Measurements from ENCODE around the gene DCX. TPM values are rescaled to one million over a fixed set of nuclear protein-coding genes. Genes with fewer than 3 reads are reported as not detected.
A peak's percentile ranks its signal among the peaks of the same experiment; 100 is the strongest.

The DCX gene
- total and polyA plus RNA-seq, 2 donors (not counting 1 experiment from before 2014, with no cell fraction given) = not detected

GRCh38 chrX:111259559-111259958 lies 152.4 kb downstream of the DCX start:
- H3K27ac ChIP-seq (ENCODE audit: insufficient read depth, low read length) = no peak overlapping the region
- no peaks in the 10 kb centered on the region for H3K9me3 ChIP-seq (ENCODE audit: control insufficient read depth, insufficient read depth, low read depth, low read length)
- H3K27me3 ChIP-seq (ENCODE audit: control insufficient read depth, insufficient read depth, low read length) = no peaks in the 10 kb centered on the region
- no peak overlapping the region for H3K4me2 ChIP-seq (ENCODE audit: extremely low read depth, insufficient read depth, low read length)
- no peak for TF ChIP-seq EZH2 (IDR thresholded peaks at IDR 0.05; ENCODE audit: low read length, missing control alignments)
- no peak for TF ChIP-seq CTCF (conservative IDR thresholded peaks at IDR 0.05 in 1 of 2, IDR thresholded peaks at IDR 0.05 in 1 of 2; ENCODE audit: low read depth in 1 of 2, low read length in 2 of 2)
- no peak for DNase-seq (ENCODE audit: low read depth in 2 of 2)
- H3K4me3 ChIP-seq (replicated peaks in 1 of 4; ENCODE audit: control extremely low read depth in 1 of 4, insufficient read depth in 1 of 4, low read depth in 3 of 4, low read length in 4 of 4) = no peak overlapping the region
- no peaks in the 10 kb centered on the region for H3K4me1 ChIP-seq (ENCODE audit: control insufficient read depth, extremely low read depth, insufficient read depth, low read length)
- no peaks in the 10 kb centered on the region for H4K20me1 ChIP-seq (ENCODE audit: control insufficient read depth, extremely low read depth, insufficient read depth, low read length)
- no peaks in the 10 kb centered on the region for H3K36me3 ChIP-seq (ENCODE audit: control insufficient read depth, insufficient read depth, low read length)
- H3K79me2 ChIP-seq (ENCODE audit: control insufficient read depth, insufficient read depth, low read length) = no peaks in the 10 kb centered on the region
- no peak overlapping the region for H2AFZ ChIP-seq (ENCODE audit: low read length)
- H3K9ac ChIP-seq (ENCODE audit: insufficient read depth, low read length) = no peak overlapping the region

- no peaks in the 10 kb centered on the region for H3K27me3 ChIP-seq (ENCODE audit: control insufficient read depth, insufficient read depth, low read length)
- TF ChIP-seq CTCF (conservative IDR thresholded peaks at IDR 0.05 in 1 of 2, IDR thresholded peaks at IDR 0.05 in 1 of 2; ENCODE audit: low read depth in 1 of 2, low read length in 2 of 2) (no peak), EZH2 (IDR thresholded peaks at IDR 0.05; ENCODE audit: low read length, missing control alignments) (no peak)
Measured at GRCh38 chrX:111257733-111258132, 154.3 kb downstream of the DCX start.

GRCh38 chrX:111254896-111255693 lies 156.9 kb downstream of the DCX start:
- peak in 1 of 2 donors; percentile 26 for DNase-seq (ENCODE audit: low read depth in 2 of 2)
- Histone ChIP-seq H3K27me3 (ENCODE audit: control insufficient read depth, insufficient read depth, low read length) (no peaks in the 10 kb centered on the region), H3K27ac (ENCODE audit: insufficient read depth, low read length) (no peak overlapping the region), H3K9ac (ENCODE audit: insufficient read depth, low read length) (no peak overlapping the region), H3K79me2 (ENCODE audit: control insufficient read depth, insufficient read depth, low read length) (no peaks in the 10 kb centered on the region), H3K9me3 (ENCODE audit: control insufficient read depth, insufficient read depth, low read depth, low read length) (no peaks in the 10 kb centered on the region), H3K36me3 (ENCODE audit: control insufficient read depth, insufficient read depth, low read length) (no peaks in the 10 kb centered on the region), H3K4me1 (ENCODE audit: control insufficient read depth, extremely low read depth, insufficient read depth, low read length) (no peaks in the 10 kb centered on the region), H3K4me2 (ENCODE audit: extremely low read depth, insufficient read depth, low read length) (no peak overlapping the region), H4K20me1 (ENCODE audit: control insufficient read depth, extremely low read depth, insufficient read depth, low read length) (no peaks in the 10 kb centered on the region), H3K4me3 (replicated peaks in 1 of 4; ENCODE audit: control extremely low read depth in 1 of 4, insufficient read depth in 1 of 4, low read depth in 3 of 4, low read length in 4 of 4) (no peak overlapping the region), H2AFZ (ENCODE audit: low read length) (no peak overlapping the region)
- TF ChIP-seq EZH2 (IDR thresholded peaks at IDR 0.05; ENCODE audit: low read length, missing control alignments) (no peak), CTCF (conservative IDR thresholded peaks at IDR 0.05 in 1 of 2, IDR thresholded peaks at IDR 0.05 in 1 of 2; ENCODE audit: low read depth in 1 of 2, low read length in 2 of 2) (no peak)

More at GRCh38 chrX:111257733-111258132, 154.3 kb downstream of the DCX start:
- Histone ChIP-seq H3K9me3 (ENCODE audit: control insufficient read depth, insufficient read depth, low read depth, low read length) (no peaks in the 10 kb centered on the region), H4K20me1 (ENCODE audit: control insufficient read depth, extremely low read depth, insufficient read depth, low read length) (no peaks in the 10 kb centered on the region), H2AFZ (ENCODE audit: low read length) (no peak overlapping the region), H3K36me3 (ENCODE audit: control insufficient read depth, insufficient read depth, low read length) (no peaks in the 10 kb centered on the region), H3K79me2 (ENCODE audit: control insufficient read depth, insufficient read depth, low read length) (no peaks in the 10 kb centered on the region), H3K27ac (ENCODE audit: insufficient read depth, low read length) (no peak overlapping the region), H3K4me2 (ENCODE audit: extremely low read depth, insufficient read depth, low read length) (no peak overlapping the region), H3K9ac (ENCODE audit: insufficient read depth, low read length) (no peak overlapping the region), H3K4me1 (ENCODE audit: control insufficient read depth, extremely low read depth, insufficient read depth, low read length) (no peaks in the 10 kb centered on the region), H3K4me3 (replicated peaks in 1 of 4; ENCODE audit: control extremely low read depth in 1 of 4, insufficient read depth in 1 of 4, low read depth in 3 of 4, low read length in 4 of 4) (no peak overlapping the region)
- no peak for DNase-seq (ENCODE audit: low read depth in 2 of 2)
